ENCODE results near the gene BORCS6.

The BORCS6 gene

GRCh38 chr17:8167526-8167925 is 22.5 kb downstream of the BORCS6 start:
- no peak overlapping the region for H3K9ac ChIP-seq (ENCODE audit: low read length)
- H3K9me3 ChIP-seq (ENCODE audit: insufficient read depth, low read length): no peaks in the 10 kb centered on the region
- H3K79me2 ChIP-seq (ENCODE audit: insufficient read depth, low read length): peaks cover 2% of the 10 kb centered on the region
- H4K20me1 ChIP-seq (ENCODE audit: low read depth, low read length): no peaks in the 10 kb centered on the region
- no peaks in the 10 kb centered on the region for H3K36me3 ChIP-seq (ENCODE audit: low read length)
- TF ChIP-seq, protein P1, sequence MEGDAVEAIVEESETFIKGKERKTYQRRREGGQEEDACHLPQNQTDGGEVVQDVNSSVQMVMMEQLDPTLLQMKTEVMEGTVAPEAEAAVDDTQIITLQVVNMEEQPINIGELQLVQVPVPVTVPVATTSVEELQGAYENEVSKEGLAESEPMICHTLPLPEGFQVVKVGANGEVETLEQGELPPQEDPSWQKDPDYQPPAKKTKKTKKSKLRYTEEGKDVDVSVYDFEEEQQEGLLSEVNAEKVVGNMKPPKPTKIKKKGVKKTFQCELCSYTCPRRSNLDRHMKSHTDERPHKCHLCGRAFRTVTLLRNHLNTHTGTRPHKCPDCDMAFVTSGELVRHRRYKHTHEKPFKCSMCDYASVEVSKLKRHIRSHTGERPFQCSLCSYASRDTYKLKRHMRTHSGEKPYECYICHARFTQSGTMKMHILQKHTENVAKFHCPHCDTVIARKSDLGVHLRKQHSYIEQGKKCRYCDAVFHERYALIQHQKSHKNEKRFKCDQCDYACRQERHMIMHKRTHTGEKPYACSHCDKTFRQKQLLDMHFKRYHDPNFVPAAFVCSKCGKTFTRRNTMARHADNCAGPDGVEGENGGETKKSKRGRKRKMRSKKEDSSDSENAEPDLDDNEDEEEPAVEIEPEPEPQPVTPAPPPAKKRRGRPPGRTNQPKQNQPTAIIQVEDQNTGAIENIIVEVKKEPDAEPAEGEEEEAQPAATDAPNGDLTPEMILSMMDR (IDR thresholded peaks at IDR 0.05; ENCODE audit: insufficient read depth, low read length, poor library complexity, severe bottlenecking): no peak
- TF ChIP-seq EZH2phosphoT487 (conservative IDR thresholded peaks at IDR 0.05; ENCODE audit: low read length): no peak
- no peaks in the 10 kb centered on the region for H3K27me3 ChIP-seq (ENCODE audit: low read length)
- no peak overlapping the region for H3K27ac ChIP-seq (ENCODE audit: low read depth, low read length)
- H3F3A ChIP-seq (ENCODE audit: insufficient read depth): peaks cover 17% of the 10 kb centered on the region
- H2AFZ ChIP-seq (ENCODE audit: low read depth, low read length, severe bottlenecking): no peak overlapping the region
- no peak overlapping the region for H3K4me2 ChIP-seq (ENCODE audit: low read depth, low read length, poor library complexity, severe bottlenecking)
- H3K4me3 ChIP-seq (ENCODE audit: insufficient read depth, low read length, poor library complexity, severe bottlenecking): no peak overlapping the region
- no peaks in the 10 kb centered on the region for H3K9me2 ChIP-seq (replicated peaks; ENCODE audit: insufficient read depth, low read length)

- Histone ChIP-seq H3F3A (ENCODE audit: insufficient read depth) (peaks cover 13% of the 10 kb centered on the region), H2AFZ (ENCODE audit: low read depth, low read length, severe bottlenecking) (no peak overlapping the region), H3K27me3 (ENCODE audit: low read length) (no peaks in the 10 kb centered on the region), H3K9me2 (replicated peaks; ENCODE audit: insufficient read depth, low read length) (no peaks in the 10 kb centered on the region), H3K79me2 (ENCODE audit: insufficient read depth, low read length) (peaks cover 10% of the 10 kb centered on the region), H3K36me3 (ENCODE audit: low read length) (no peaks in the 10 kb centered on the region), H3K9ac (ENCODE audit: low read length) (no peak overlapping the region), H3K9me3 (ENCODE audit: insufficient read depth, low read length) (no peaks in the 10 kb centered on the region), H3K4me2 (ENCODE audit: low read depth, low read length, poor library complexity, severe bottlenecking) (no peak overlapping the region), H4K20me1 (ENCODE audit: low read depth, low read length) (no peaks in the 10 kb centered on the region), H3K4me3 (ENCODE audit: insufficient read depth, low read length, poor library complexity, severe bottlenecking) (no peak overlapping the region), H3K27ac (ENCODE audit: low read depth, low read length) (no peak overlapping the region)
- TF ChIP-seq, protein P1 (IDR thresholded peaks at IDR 0.05; ENCODE audit: insufficient read depth, low read length, poor library complexity, severe bottlenecking): no peak
- TF ChIP-seq EZH2phosphoT487 (conservative IDR thresholded peaks at IDR 0.05; ENCODE audit: low read length): no peak
Measured at GRCh38 chr17:8166731-8167130, 23.2 kb downstream of the BORCS6 start.

DNA sequence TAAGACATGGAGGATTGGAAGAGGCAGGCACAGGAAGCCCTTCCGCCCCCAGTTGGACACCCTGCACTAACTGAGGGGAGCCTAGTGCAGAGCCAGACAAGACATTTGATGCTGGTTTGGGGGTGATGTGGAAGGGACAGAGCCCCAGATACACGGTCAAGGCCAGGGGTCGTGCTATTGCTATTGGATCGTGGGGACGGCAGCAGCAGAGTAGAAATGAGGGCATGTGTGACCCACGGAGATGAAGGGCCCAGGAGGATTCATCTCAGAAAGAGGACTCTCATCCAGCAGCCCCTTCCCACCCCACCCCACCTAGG is 25.2 kb downstream of the BORCS6 start:
- H2AFZ ChIP-seq (ENCODE audit: low read depth, low read length, severe bottlenecking): no peak overlapping the region
- no peaks in the 10 kb centered on the region for H3K36me3 ChIP-seq (ENCODE audit: low read length)
- no peaks in the 10 kb centered on the region for H3K9me3 ChIP-seq (ENCODE audit: insufficient read depth, low read length)
- no peak overlapping the region for H3K4me3 ChIP-seq (ENCODE audit: insufficient read depth, low read length, poor library complexity, severe bottlenecking)
- peaks cover 20% of the 10 kb centered on the region for H3F3A ChIP-seq (ENCODE audit: insufficient read depth)
- H3K27me3 ChIP-seq (ENCODE audit: low read length): no peaks in the 10 kb centered on the region
- no peak overlapping the region for H3K4me2 ChIP-seq (ENCODE audit: low read depth, low read length, poor library complexity, severe bottlenecking)
- no peak overlapping the region for H3K27ac ChIP-seq (ENCODE audit: low read depth, low read length)
- no peaks in the 10 kb centered on the region for H3K9me2 ChIP-seq (replicated peaks; ENCODE audit: insufficient read depth, low read length)
- H3K79me2 ChIP-seq (ENCODE audit: insufficient read depth, low read length): peaks cover 13% of the 10 kb centered on the region
- no peak overlapping the region for H3K9ac ChIP-seq (ENCODE audit: low read length)
- TF ChIP-seq, protein P1 (IDR thresholded peaks at IDR 0.05; ENCODE audit: insufficient read depth, low read length, poor library complexity, severe bottlenecking): no peak
- no peak for TF ChIP-seq EZH2phosphoT487 (conservative IDR thresholded peaks at IDR 0.05; ENCODE audit: low read length)
- no peaks in the 10 kb centered on the region for H4K20me1 ChIP-seq (ENCODE audit: low read depth, low read length)

Measured in SU-DHL-6 (cell line).